ENCODE results near the gene PEX14.

PEX14 gene

DNA sequence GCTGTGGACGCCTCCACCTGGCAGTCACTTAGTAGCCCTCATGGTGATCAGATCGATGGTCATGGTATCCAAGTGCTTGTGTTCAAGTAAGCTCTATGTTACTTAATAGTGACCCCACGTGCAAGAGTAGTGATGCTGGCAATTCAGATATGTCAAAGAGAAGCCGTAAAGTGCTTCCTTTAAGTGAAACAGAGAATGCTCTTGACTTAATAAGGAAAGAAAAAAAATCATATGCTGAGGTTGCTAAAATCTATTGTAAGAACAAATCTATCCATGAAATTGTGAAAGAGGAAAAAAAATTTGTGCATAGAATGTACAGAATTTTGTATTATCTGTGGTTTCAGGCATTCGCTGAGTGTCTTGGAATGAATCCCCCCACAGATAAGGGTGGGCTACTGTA lies 113.9 kb downstream of the PEX14 start:
- no peak overlapping the region for H3K9ac ChIP-seq (ENCODE audit: low read length)
- no peaks in the 10 kb centered on the region for H3K79me2 ChIP-seq (ENCODE audit: insufficient read depth, low read length)
- H3K9me3 ChIP-seq (ENCODE audit: insufficient read depth, low read length): no peaks in the 10 kb centered on the region
- no peaks in the 10 kb centered on the region for H3K36me3 ChIP-seq (ENCODE audit: low read length)
- H3K27me3 ChIP-seq (ENCODE audit: low read length): no peaks in the 10 kb centered on the region
- H3K9me2 ChIP-seq (replicated peaks; ENCODE audit: insufficient read depth, low read length): no peaks in the 10 kb centered on the region
- no peak overlapping the region for H3K27ac ChIP-seq (ENCODE audit: low read depth, low read length)
- H3K4me2 ChIP-seq (ENCODE audit: low read depth, low read length, poor library complexity, severe bottlenecking): no peak overlapping the region
- no peaks in the 10 kb centered on the region for H4K20me1 ChIP-seq (ENCODE audit: low read depth, low read length)
- no peak overlapping the region for H3K4me3 ChIP-seq (ENCODE audit: insufficient read depth, low read length, poor library complexity, severe bottlenecking)
- no peak for TF ChIP-seq EZH2phosphoT487 (conservative IDR thresholded peaks at IDR 0.05; ENCODE audit: low read length)
- TF ChIP-seq, protein P1, sequence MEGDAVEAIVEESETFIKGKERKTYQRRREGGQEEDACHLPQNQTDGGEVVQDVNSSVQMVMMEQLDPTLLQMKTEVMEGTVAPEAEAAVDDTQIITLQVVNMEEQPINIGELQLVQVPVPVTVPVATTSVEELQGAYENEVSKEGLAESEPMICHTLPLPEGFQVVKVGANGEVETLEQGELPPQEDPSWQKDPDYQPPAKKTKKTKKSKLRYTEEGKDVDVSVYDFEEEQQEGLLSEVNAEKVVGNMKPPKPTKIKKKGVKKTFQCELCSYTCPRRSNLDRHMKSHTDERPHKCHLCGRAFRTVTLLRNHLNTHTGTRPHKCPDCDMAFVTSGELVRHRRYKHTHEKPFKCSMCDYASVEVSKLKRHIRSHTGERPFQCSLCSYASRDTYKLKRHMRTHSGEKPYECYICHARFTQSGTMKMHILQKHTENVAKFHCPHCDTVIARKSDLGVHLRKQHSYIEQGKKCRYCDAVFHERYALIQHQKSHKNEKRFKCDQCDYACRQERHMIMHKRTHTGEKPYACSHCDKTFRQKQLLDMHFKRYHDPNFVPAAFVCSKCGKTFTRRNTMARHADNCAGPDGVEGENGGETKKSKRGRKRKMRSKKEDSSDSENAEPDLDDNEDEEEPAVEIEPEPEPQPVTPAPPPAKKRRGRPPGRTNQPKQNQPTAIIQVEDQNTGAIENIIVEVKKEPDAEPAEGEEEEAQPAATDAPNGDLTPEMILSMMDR (IDR thresholded peaks at IDR 0.05; ENCODE audit: insufficient read depth, low read length, poor library complexity, severe bottlenecking): no peak
- no peak overlapping the region for H2AFZ ChIP-seq (ENCODE audit: low read depth, low read length, severe bottlenecking)
- H3F3A ChIP-seq (ENCODE audit: insufficient read depth): no peaks in the 10 kb centered on the region

DNA sequence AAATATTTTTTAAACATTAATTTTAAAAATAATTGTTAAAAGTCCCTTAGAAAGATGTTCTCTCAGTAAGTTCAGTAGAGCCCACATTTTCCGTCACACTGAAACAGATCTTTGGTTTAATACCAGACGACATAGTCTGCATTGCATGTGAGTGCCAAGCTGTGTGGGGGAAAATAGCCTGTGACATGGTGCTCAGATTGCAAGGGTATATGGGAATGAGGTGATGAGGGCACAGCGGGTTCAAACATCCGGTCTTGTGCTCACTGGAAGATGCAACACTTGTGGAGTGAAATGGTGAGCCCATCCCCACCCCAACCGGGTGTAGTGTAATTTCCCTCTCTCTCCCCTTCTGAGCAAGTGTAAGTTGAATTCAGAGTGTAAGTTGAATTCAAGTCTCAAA lies 114.3 kb downstream of the PEX14 start:
- Histone ChIP-seq H3K36me3 (ENCODE audit: low read length) (no peaks in the 10 kb centered on the region), H3K4me3 (ENCODE audit: insufficient read depth, low read length, poor library complexity, severe bottlenecking) (no peak overlapping the region), H2AFZ (ENCODE audit: low read depth, low read length, severe bottlenecking) (no peak overlapping the region), H3F3A (ENCODE audit: insufficient read depth) (no peaks in the 10 kb centered on the region), H3K27ac (ENCODE audit: low read depth, low read length) (no peak overlapping the region), H3K4me2 (ENCODE audit: low read depth, low read length, poor library complexity, severe bottlenecking) (no peak overlapping the region), H4K20me1 (ENCODE audit: low read depth, low read length) (no peaks in the 10 kb centered on the region), H3K9ac (ENCODE audit: low read length) (no peak overlapping the region), H3K27me3 (ENCODE audit: low read length) (no peaks in the 10 kb centered on the region), H3K9me2 (replicated peaks; ENCODE audit: insufficient read depth, low read length) (no peaks in the 10 kb centered on the region), H3K79me2 (ENCODE audit: insufficient read depth, low read length) (no peaks in the 10 kb centered on the region), H3K9me3 (ENCODE audit: insufficient read depth, low read length) (no peaks in the 10 kb centered on the region)
- no peak for TF ChIP-seq EZH2phosphoT487 (conservative IDR thresholded peaks at IDR 0.05; ENCODE audit: low read length)
- TF ChIP-seq, protein P1 (IDR thresholded peaks at IDR 0.05; ENCODE audit: insufficient read depth, low read length, poor library complexity, severe bottlenecking): no peak

GRCh38 chr1:10591010-10591409 lies 116.3 kb downstream of the PEX14 start:
- Histone ChIP-seq H3K79me2 (ENCODE audit: insufficient read depth, low read length) (no peaks in the 10 kb centered on the region), H4K20me1 (ENCODE audit: low read depth, low read length) (no peaks in the 10 kb centered on the region), H3K9ac (ENCODE audit: low read length) (no peak overlapping the region), H3K4me3 (ENCODE audit: insufficient read depth, low read length, poor library complexity, severe bottlenecking) (no peak overlapping the region), H3K36me3 (ENCODE audit: low read length) (no peaks in the 10 kb centered on the region), H3F3A (ENCODE audit: insufficient read depth) (no peaks in the 10 kb centered on the region), H3K9me3 (ENCODE audit: insufficient read depth, low read length) (no peaks in the 10 kb centered on the region), H3K4me2 (ENCODE audit: low read depth, low read length, poor library complexity, severe bottlenecking) (no peak overlapping the region), H3K27me3 (ENCODE audit: low read length) (no peaks in the 10 kb centered on the region), H3K27ac (ENCODE audit: low read depth, low read length) (no peak overlapping the region), H2AFZ (ENCODE audit: low read depth, low read length, severe bottlenecking) (no peak overlapping the region), H3K9me2 (replicated peaks; ENCODE audit: insufficient read depth, low read length) (no peaks in the 10 kb centered on the region)
- TF ChIP-seq, protein P1 (IDR thresholded peaks at IDR 0.05; ENCODE audit: insufficient read depth, low read length, poor library complexity, severe bottlenecking): no peak
- TF ChIP-seq EZH2phosphoT487 (conservative IDR thresholded peaks at IDR 0.05; ENCODE audit: low read length): no peak
